T-helper 2 cell treated with Interferon-gamma antibody and Interleukin-4, amounts not matched to agents 5 μg/mL and 100 μg/mL, for 36 hours (primary cell): ENCODE data around the gene APOL3.
A peak's percentile ranks its signal among the peaks of the same experiment; 100 is the strongest.

Source experiments
- DNase-seq: peaks from one replicate; pipeline ENCODE4 v3.0.0; 2021; ENCODE audit warnings: low spot score
- H3K27ac Mint-ChIP-seq: one replicate; pipeline ENCODE4 v1.8.0; 2021; ENCODE audit warnings: mild to moderate bottlenecking, mixed read lengths
- H3K27me3 Mint-ChIP-seq: one replicate; pipeline ENCODE4 v1.8.0; 2021; ENCODE audit warnings: low read depth, mixed read lengths
- H3K36me3 Mint-ChIP-seq: one replicate; pipeline ENCODE4 v1.8.0; 2021; ENCODE audit warnings: low read depth, mixed read lengths
- H3K4me1 Mint-ChIP-seq: one replicate; pipeline ENCODE4 v1.8.0; 2021; ENCODE audit warnings: low read depth, mixed read lengths
- H3K4me3 Mint-ChIP-seq: one replicate; pipeline ENCODE4 v1.8.0; 2022; ENCODE audit warnings: mild to moderate bottlenecking, moderate library complexity, mixed read lengths
- H3K9me3 Mint-ChIP-seq: one replicate; pipeline ENCODE4 v1.8.0; 2021; ENCODE audit warnings: mixed read lengths

The APOL3 gene

GRCh38 chr22:36184433-36185025 is 24.0 kb upstream of the APOL3 start:
- no peaks in the 10 kb centered on the region for H3K9me3 Mint-ChIP-seq
- H3K27ac Mint-ChIP-seq = no peak overlapping the region
- no peak for DNase-seq
- H3K27me3 Mint-ChIP-seq = peaks cover 3% of the 10 kb centered on the region
- H3K36me3 Mint-ChIP-seq = no peaks in the 10 kb centered on the region
- no peak overlapping the region for H3K4me3 Mint-ChIP-seq
- H3K4me1 Mint-ChIP-seq = peaks cover 2% of the 10 kb centered on the region

GRCh38 chr22:36183446-36183845 is 22.9 kb upstream of the APOL3 start:
- H3K4me3 Mint-ChIP-seq = no peak overlapping the region
- no peak for DNase-seq
- H3K36me3 Mint-ChIP-seq = no peaks in the 10 kb centered on the region
- no peaks in the 10 kb centered on the region for H3K9me3 Mint-ChIP-seq
- H3K27ac Mint-ChIP-seq = no peak overlapping the region
- H3K27me3 Mint-ChIP-seq = peaks cover 3% of the 10 kb centered on the region
- peaks cover 2% of the 10 kb centered on the region for H3K4me1 Mint-ChIP-seq

- peaks cover 2% of the 10 kb centered on the region for H3K4me1 Mint-ChIP-seq
- no peaks in the 10 kb centered on the region for H3K9me3 Mint-ChIP-seq
- DNase-seq = no peak
- no peak overlapping the region for H3K4me3 Mint-ChIP-seq
- no peak overlapping the region for H3K27ac Mint-ChIP-seq
- H3K36me3 Mint-ChIP-seq = no peaks in the 10 kb centered on the region
- peaks cover 3% of the 10 kb centered on the region for H3K27me3 Mint-ChIP-seq
Measured at GRCh38 chr22:36182857-36183256, 22.3 kb upstream of the APOL3 start.

- no peak overlapping the region for H3K27ac Mint-ChIP-seq
- H3K9me3 Mint-ChIP-seq = no peaks in the 10 kb centered on the region
- peaks cover 2% of the 10 kb centered on the region for H3K4me1 Mint-ChIP-seq
- DNase-seq = no peak
- no peaks in the 10 kb centered on the region for H3K36me3 Mint-ChIP-seq
- H3K4me3 Mint-ChIP-seq = no peak overlapping the region
- H3K27me3 Mint-ChIP-seq = peaks cover 3% of the 10 kb centered on the region
Measured at GRCh38 chr22:36182056-36182455, 21.5 kb upstream of the APOL3 start.

DNA sequence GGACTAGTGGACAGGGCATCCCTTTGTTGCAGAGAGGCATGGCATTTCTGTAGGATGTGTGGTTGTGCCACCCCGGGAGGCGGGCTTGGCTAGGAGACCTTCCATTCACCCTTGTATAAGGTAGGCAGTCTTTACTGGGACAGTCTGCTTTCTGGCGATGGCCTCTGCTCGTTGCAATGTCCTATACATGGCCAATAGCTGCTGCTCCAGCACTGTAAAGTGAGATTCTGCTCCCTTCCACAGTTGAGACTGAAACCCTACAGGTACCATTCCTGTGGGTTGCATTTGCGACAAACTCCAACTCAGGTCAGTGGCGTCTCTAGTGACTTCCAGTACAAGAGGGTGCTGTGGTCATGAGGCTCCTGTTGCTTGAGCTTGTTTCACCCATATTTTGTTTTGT is 20.4 kb upstream of the APOL3 start:
- no peaks in the 10 kb centered on the region for H3K9me3 Mint-ChIP-seq
- H3K4me1 Mint-ChIP-seq = peaks cover 2% of the 10 kb centered on the region
- no peak for DNase-seq
- peaks cover 3% of the 10 kb centered on the region for H3K27me3 Mint-ChIP-seq
- no peak overlapping the region for H3K27ac Mint-ChIP-seq
- no peak overlapping the region for H3K4me3 Mint-ChIP-seq
- no peaks in the 10 kb centered on the region for H3K36me3 Mint-ChIP-seq

GRCh38 chr22:36180038-36180880 is 19.7 kb upstream of the APOL3 start:
- no peaks in the 10 kb centered on the region for H3K36me3 Mint-ChIP-seq
- H3K9me3 Mint-ChIP-seq = no peaks in the 10 kb centered on the region
- H3K27me3 Mint-ChIP-seq = peaks cover 2% of the 10 kb centered on the region
- no peak overlapping the region for H3K27ac Mint-ChIP-seq
- H3K4me3 Mint-ChIP-seq = no peak overlapping the region
- peaks cover 2% of the 10 kb centered on the region for H3K4me1 Mint-ChIP-seq
- DNase-seq = peak; percentile 62

DNA sequence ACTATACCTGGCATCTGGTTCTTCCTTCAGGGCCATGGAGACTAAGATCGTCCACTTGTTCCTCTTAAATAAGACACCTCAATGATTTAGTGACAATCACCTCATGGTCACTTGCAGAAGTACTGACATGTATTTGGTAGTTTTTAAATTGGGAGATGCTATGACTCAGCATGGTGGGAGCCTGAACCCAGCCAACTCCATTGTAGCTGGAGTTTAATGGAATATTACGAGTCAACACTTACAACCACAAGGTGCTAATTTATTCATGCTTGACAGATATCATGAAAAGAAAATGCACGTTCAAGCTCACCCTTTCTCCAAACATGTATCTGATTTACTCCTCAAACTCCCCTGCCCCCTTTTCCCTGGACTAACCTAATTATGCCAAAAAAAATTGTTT is 16.6 kb upstream of the APOL3 start:
- Mint-ChIP-seq H3K4me1 (peaks cover 2% of the 10 kb centered on the region), H3K36me3 (no peaks in the 10 kb centered on the region), H3K27ac (no peak overlapping the region), H3K27me3 (peaks cover 2% of the 10 kb centered on the region), H3K4me3 (no peak overlapping the region), H3K9me3 (no peaks in the 10 kb centered on the region)
- no peak for DNase-seq

DNA sequence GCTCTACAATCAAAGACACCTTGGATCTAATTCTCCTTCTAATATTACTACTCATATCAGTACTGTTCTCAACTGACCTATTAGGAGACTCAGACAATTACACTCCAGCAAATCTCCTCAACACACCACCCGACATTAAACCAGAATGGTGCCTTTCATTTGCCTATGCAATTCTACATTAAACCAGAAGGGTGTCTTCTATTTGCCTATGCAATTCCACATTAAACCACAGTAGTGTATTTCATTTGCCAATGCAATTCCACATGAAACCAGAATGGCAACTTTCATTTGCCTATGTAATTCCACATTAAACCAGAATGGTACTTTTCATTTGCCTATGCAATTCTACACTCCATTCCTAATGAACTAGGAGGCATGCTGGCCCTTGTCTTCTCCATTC is 15.3 kb upstream of the APOL3 start:
- no peak for DNase-seq
- no peak overlapping the region for H3K27ac Mint-ChIP-seq
- no peaks in the 10 kb centered on the region for H3K36me3 Mint-ChIP-seq
- peaks cover 5% of the 10 kb centered on the region for H3K27me3 Mint-ChIP-seq
- peaks cover 2% of the 10 kb centered on the region for H3K4me1 Mint-ChIP-seq
- H3K9me3 Mint-ChIP-seq = no peaks in the 10 kb centered on the region
- no peak overlapping the region for H3K4me3 Mint-ChIP-seq

DNA sequence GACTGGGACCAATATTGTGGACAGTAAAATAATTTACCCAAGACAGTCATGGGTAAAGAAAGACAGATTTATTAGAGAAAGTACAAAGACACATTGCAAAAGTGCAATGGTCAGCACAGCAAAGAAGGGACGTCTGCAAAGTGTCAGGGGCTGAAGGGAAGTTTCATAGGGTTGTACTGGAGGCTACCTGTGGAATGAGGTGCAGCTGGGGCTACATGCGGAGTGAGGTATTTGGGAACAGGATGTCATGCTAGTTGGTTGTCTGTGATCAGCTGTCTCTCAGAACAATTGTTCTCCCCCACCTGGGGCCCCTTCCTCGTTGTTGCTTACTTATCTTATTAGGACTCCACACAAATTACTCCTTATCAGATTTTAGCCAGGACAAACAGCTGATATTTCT is 11.4 kb upstream of the APOL3 start:
- Mint-ChIP-seq H3K4me1 (peaks cover 9% of the 10 kb centered on the region), H3K27ac (no peak overlapping the region), H3K27me3 (peaks cover 14% of the 10 kb centered on the region), H3K36me3 (peaks cover 5% of the 10 kb centered on the region), H3K9me3 (peaks cover 11% of the 10 kb centered on the region), H3K4me3 (no peak overlapping the region)
- no peak for DNase-seq

GRCh38 chr22:36166518-36167220 is 6.1 kb upstream of the APOL3 start:
- Mint-ChIP-seq H3K27ac (peak overlapping the region; percentile 66), H3K4me1 (peaks cover 45% of the 10 kb centered on the region), H3K4me3 (peak overlapping the region; percentile 33), H3K9me3 (peaks cover 11% of the 10 kb centered on the region), H3K27me3 (peaks cover 9% of the 10 kb centered on the region), H3K36me3 (peaks cover 5% of the 10 kb centered on the region)
- peak; percentile 22 for DNase-seq

- H3K27me3 Mint-ChIP-seq = peaks cover 9% of the 10 kb centered on the region
- peaks cover 11% of the 10 kb centered on the region for H3K9me3 Mint-ChIP-seq
- no peak overlapping the region for H3K4me3 Mint-ChIP-seq
- no peak overlapping the region for H3K27ac Mint-ChIP-seq
- H3K36me3 Mint-ChIP-seq = peaks cover 5% of the 10 kb centered on the region
- DNase-seq = no peak
- peaks cover 51% of the 10 kb centered on the region for H3K4me1 Mint-ChIP-seq
Measured at GRCh38 chr22:36166086-36166485, 5.5 kb upstream of the APOL3 start.

- H3K9me3 Mint-ChIP-seq = peaks cover 11% of the 10 kb centered on the region
- no peak overlapping the region for H3K27ac Mint-ChIP-seq
- peaks cover 6% of the 10 kb centered on the region for H3K27me3 Mint-ChIP-seq
- no peak overlapping the region for H3K4me3 Mint-ChIP-seq
- H3K36me3 Mint-ChIP-seq = peaks cover 5% of the 10 kb centered on the region
- H3K4me1 Mint-ChIP-seq = peaks cover 56% of the 10 kb centered on the region
- no peak for DNase-seq
Measured at GRCh38 chr22:36165141-36165540, 4.6 kb upstream of the APOL3 start.

DNA sequence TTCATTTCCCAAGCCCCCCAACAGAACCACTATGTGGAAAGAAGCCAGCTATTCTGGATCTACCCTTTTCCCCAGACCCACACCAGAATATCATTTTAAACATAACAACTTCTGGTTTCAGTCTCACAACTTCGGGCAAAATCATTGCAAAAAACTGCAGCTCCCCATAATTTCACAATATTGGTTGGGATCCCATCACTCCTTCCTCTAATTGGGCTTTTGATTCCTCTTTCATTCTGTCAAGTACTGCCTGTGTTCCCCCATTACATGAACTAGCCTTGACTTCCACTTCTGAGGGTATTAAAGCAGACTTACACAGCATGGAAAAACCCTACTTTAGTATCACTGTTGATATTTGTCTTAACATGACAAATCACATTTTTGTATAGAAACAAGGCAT is 4.1 kb upstream of the APOL3 start:
- peaks cover 11% of the 10 kb centered on the region for H3K9me3 Mint-ChIP-seq

GRCh38 chr22:36163497-36163896 is 2.9 kb upstream of the APOL3 start:
- Mint-ChIP-seq H3K36me3 (peaks cover 11% of the 10 kb centered on the region), H3K27ac (no peak overlapping the region), H3K9me3 (peaks cover 4% of the 10 kb centered on the region), H3K27me3 (no peaks in the 10 kb centered on the region), H3K4me3 (no peak overlapping the region), H3K4me1 (peaks cover 68% of the 10 kb centered on the region)
- no peak for DNase-seq

More for the DNA sequence above, 4.1 kb upstream of the APOL3 start:
- no peak overlapping the region for H3K27ac Mint-ChIP-seq
- H3K4me3 Mint-ChIP-seq = no peak overlapping the region
- H3K27me3 Mint-ChIP-seq = peaks cover 2% of the 10 kb centered on the region
- peaks cover 7% of the 10 kb centered on the region for H3K36me3 Mint-ChIP-seq
- DNase-seq = no peak
- H3K4me1 Mint-ChIP-seq = peaks cover 58% of the 10 kb centered on the region
